GM19035 (cell line): ENCODE measurements around the gene PHACTR1.
"Not testable (repeated sequence)": the region's sequence is repeated elsewhere in the genome, so short reads cannot be mapped to it uniquely, and the experiment has no call there.

ENCODE experiments used
- ATAC-seq: cut with Tn5 transposase; IDR thresholded peaks from one replicate; pipeline ENCODE4 v1.9.1; 2021; ENCODE audit not compliant: unreplicated experiment

The PHACTR1 gene

GRCh38 chr6:13226071-13226470 lies 509.5 kb downstream of the PHACTR1 start:
- ATAC-seq: no peak

GRCh38 chr6:13228264-13229204 lies 512.0 kb downstream of the PHACTR1 start:
- no peak for ATAC-seq

GRCh38 chr6:13229205-13230085 lies 512.9 kb downstream of the PHACTR1 start:
- peak; percentile 85 for ATAC-seq

GRCh38 chr6:13233106-13233505 lies 516.5 kb downstream of the PHACTR1 start:
- no peak for ATAC-seq

- no peak for ATAC-seq
Observed at GRCh38 chr6:13234130-13234529, 517.6 kb downstream of the PHACTR1 start.

GRCh38 chr6:13235339-13235738 lies 518.8 kb downstream of the PHACTR1 start:
- ATAC-seq: no peak

- no peak for ATAC-seq
Observed at GRCh38 chr6:13237318-13237717, 520.8 kb downstream of the PHACTR1 start.

GRCh38 chr6:13238017-13238416 lies 521.5 kb downstream of the PHACTR1 start:
- no peak for ATAC-seq

GRCh38 chr6:13238640-13239216 lies 522.2 kb downstream of the PHACTR1 start:
- no peak for ATAC-seq

- ATAC-seq: no peak
Observed at GRCh38 chr6:13239530-13240455, 523.2 kb downstream of the PHACTR1 start.

- no peak for ATAC-seq
Observed at GRCh38 chr6:13241364-13241763, 524.8 kb downstream of the PHACTR1 start.

GRCh38 chr6:13242178-13242577 lies 525.6 kb downstream of the PHACTR1 start:
- ATAC-seq: no peak

GRCh38 chr6:13242590-13242989 lies 526.0 kb downstream of the PHACTR1 start:
- ATAC-seq: no peak

- no peak for ATAC-seq
Observed at GRCh38 chr6:13243033-13243432, 526.5 kb downstream of the PHACTR1 start.

- ATAC-seq: not testable (repeated sequence)
Observed at GRCh38 chr6:13243745-13244144, 527.2 kb downstream of the PHACTR1 start.

GRCh38 chr6:13247627-13248026 lies 531.1 kb downstream of the PHACTR1 start:
- no peak for ATAC-seq

GRCh38 chr6:13248053-13248452 lies 531.5 kb downstream of the PHACTR1 start:
- ATAC-seq: no peak

GRCh38 chr6:13248584-13248985 lies 532.0 kb downstream of the PHACTR1 start:
- no peak for ATAC-seq

- ATAC-seq: no peak
Observed at GRCh38 chr6:13248994-13249393, 532.4 kb downstream of the PHACTR1 start.

- no peak for ATAC-seq
Observed at GRCh38 chr6:13249817-13250216, 533.2 kb downstream of the PHACTR1 start.
